Body of pancreas (tissue), 4 donors: ENCODE results near the gene TFDP2. TPM values are rescaled to one million over a fixed set of nuclear protein-coding genes. Genes with fewer than 3 reads are reported as not detected.

Experiments
- ATAC-seq: fragments of 150-250 bp; one replicate; pipeline ENCODE4 v1.9.1; 2016
- DNase-seq, 4 donors: peaks; one replicate each; pipeline ENCODE4 v3.0.0-alpha.2; 2019
- H3K27ac ChIP-seq, 4 donors: fragments of 200-600 bp; sonication (generic); 1 replicate in 3 of 4; 2 replicates in 1 of 4; pipeline versions ENCODE4 v1.5.1 to v1.6.1; 2016 to 2019; ENCODE audit warnings: mild to moderate bottlenecking in 1 of 4, mixed read lengths in 1 of 4, moderate library complexity in 1 of 4
- H3K27me3 ChIP-seq, 2 donors: fragments of 200-600 bp; sonication (generic); one replicate each; pipeline ENCODE4 v1.6.0; 2016; ENCODE audit warnings: mild to moderate bottlenecking in 1 of 2
- H3K36me3 ChIP-seq, 2 donors: fragments of 200-600 bp; sonication (generic); replicated peaks in 1 of 2; 2 replicates each; pipeline ENCODE4 v1.5.1; 2016; ENCODE audit warnings: low read depth in 2 of 2; ENCODE audit not compliant: insufficient read depth in 1 of 2
- H3K4me1 ChIP-seq: fragments of 200-600 bp; sonication (generic); one replicate; pipeline ENCODE4 v1.6.0; 2016
- H3K4me3 ChIP-seq, 2 donors: fragments of 200-600 bp; sonication (generic); 1 replicate in 1 of 2; 2 replicates in 1 of 2; pipeline ENCODE4 v1.5.1; 2016 to 2019
- H3K9me3 ChIP-seq, 3 donors: fragments of 200-600 bp; sonication (generic); 1 replicate in 2 of 3; 2 replicates in 1 of 3; pipeline ENCODE4 v1.5.1; 2016
- POLR2A ChIP-seq, 3 donors: fragments of 450-650 bp; IDR thresholded peaks; one replicate each; pipeline ENCODE4 v1.6.1; 2016; ENCODE audit warnings: antibody characterized with exemption in 3 of 3, mild to moderate bottlenecking in 2 of 3
- WGBS, 2 donors: methylation state at CpG; one replicate each; pipeline ENCODE4 v1.1.5; 2017; 5-methylcytosine and 5-hydroxymethylcytosine counted together
- intact Hi-C: fragments of 100-400 bp; cut with DNase I; formaldehyde crosslinking; loops from one replicate; pipeline ENCODE4 v1.15.1; 2023
- total RNA-seq, 2 donors: library from RNA; depleted of rRNA; stranded (reverse); fragments of >200 nt; gene quantifications; one replicate each; pipeline ENCODE4 v1.1.0, GENCODE V29; 2016
- TF ChIP-seq, protein P1 (sequence below), 7 experiments: fragments of 450-650 bp in 4 of 7; fragments of 200-600 bp in 3 of 7; sonication (generic) in 3 of 7; IDR thresholded peaks; one replicate each; pipeline ENCODE4 v1.5.1; 2016 to 2019; ENCODE audit warnings: antibody characterized with exemption in 7 of 7

The TFDP2 gene
- total RNA-seq, 2 donors from 2014 or later, result 8.9 to 21.5 TPM

DNA sequence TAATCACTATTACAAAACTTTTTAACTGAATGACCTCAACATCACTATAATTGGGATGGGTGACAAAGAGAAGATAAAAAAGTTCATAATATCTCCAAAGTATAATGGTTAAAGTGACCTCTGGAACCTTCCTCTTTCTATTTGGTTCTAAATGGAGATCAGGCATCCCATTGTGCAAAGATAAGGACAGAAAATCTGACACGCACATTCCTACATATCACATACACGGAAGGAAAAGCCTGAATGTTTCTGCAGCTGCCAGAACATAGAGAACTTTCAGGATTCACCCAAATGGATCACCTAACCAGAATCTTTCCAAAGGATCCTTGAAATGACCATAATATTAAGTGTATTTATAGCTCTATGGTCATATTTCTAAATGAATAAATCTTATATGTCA, 128.2 kb downstream of the TFDP2 start:
- intact Hi-C loops, result no loop called here
- WGBS, 2 donors, result 36 to 58% methylated on average over 2 of the region's 2 CpGs
- H3K36me3 ChIP-seq, result no peaks in the 10 kb centered on the region
- H3K27ac ChIP-seq, result no peak overlapping the region
- H3K27me3 ChIP-seq, result no peaks in the 10 kb centered on the region
- ATAC-seq (no peak), DNase-seq (no peak)
- H3K4me1 ChIP-seq, result peaks cover 11% of the 10 kb centered on the region
- H3K4me3 ChIP-seq, result no peak overlapping the region
- TF ChIP-seq, protein P1, sequence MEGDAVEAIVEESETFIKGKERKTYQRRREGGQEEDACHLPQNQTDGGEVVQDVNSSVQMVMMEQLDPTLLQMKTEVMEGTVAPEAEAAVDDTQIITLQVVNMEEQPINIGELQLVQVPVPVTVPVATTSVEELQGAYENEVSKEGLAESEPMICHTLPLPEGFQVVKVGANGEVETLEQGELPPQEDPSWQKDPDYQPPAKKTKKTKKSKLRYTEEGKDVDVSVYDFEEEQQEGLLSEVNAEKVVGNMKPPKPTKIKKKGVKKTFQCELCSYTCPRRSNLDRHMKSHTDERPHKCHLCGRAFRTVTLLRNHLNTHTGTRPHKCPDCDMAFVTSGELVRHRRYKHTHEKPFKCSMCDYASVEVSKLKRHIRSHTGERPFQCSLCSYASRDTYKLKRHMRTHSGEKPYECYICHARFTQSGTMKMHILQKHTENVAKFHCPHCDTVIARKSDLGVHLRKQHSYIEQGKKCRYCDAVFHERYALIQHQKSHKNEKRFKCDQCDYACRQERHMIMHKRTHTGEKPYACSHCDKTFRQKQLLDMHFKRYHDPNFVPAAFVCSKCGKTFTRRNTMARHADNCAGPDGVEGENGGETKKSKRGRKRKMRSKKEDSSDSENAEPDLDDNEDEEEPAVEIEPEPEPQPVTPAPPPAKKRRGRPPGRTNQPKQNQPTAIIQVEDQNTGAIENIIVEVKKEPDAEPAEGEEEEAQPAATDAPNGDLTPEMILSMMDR (IDR thresholded peaks at IDR 0.05), result no peak
- no peak for TF ChIP-seq POLR2A (IDR thresholded peaks at IDR 0.05)
- no peaks in the 10 kb centered on the region for H3K9me3 ChIP-seq

GRCh38 chr3:142019794-142020320, 129.5 kb downstream of the TFDP2 start:
- WGBS, 2 donors, result 21 to 30% methylated on average over 2 of the region's 2 CpGs
- no peak for TF ChIP-seq POLR2A (IDR thresholded peaks at IDR 0.05)
- TF ChIP-seq, protein P1 (IDR thresholded peaks at IDR 0.05), result no peak
- H3K27me3 ChIP-seq, result no peaks in the 10 kb centered on the region
- no peaks in the 10 kb centered on the region for H3K36me3 ChIP-seq
- intact Hi-C loops, result no loop called here
- ATAC-seq (no peak), DNase-seq (no peak)
- peak overlapping the region in 1 of 4 donors; percentile 26 for H3K27ac ChIP-seq
- peaks cover 11% of the 10 kb centered on the region for H3K4me1 ChIP-seq
- no peak overlapping the region for H3K4me3 ChIP-seq
- H3K9me3 ChIP-seq, result no peaks in the 10 kb centered on the region

GRCh38 chr3:142013993-142014392, 135.4 kb downstream of the TFDP2 start:
- H3K27me3 ChIP-seq, result no peaks in the 10 kb centered on the region
- TF ChIP-seq, protein P1 (IDR thresholded peaks at IDR 0.05), result no peak
- no peak for TF ChIP-seq POLR2A (IDR thresholded peaks at IDR 0.05)
- WGBS, 2 donors, result 91 to 97% methylated on average over 2 of the region's 2 CpGs
- H3K36me3 ChIP-seq, result no peaks in the 10 kb centered on the region
- H3K27ac ChIP-seq, result no peak overlapping the region
- H3K4me3 ChIP-seq, result no peak overlapping the region
- ATAC-seq (no peak), DNase-seq (no peak)
- H3K4me1 ChIP-seq, result no peaks in the 10 kb centered on the region
- intact Hi-C loops, result no loop called here
- H3K9me3 ChIP-seq, result no peaks in the 10 kb centered on the region

- 51 to 60% methylated on average over 2 of the region's 2 CpGs for WGBS, 2 donors
- TF ChIP-seq POLR2A (IDR thresholded peaks at IDR 0.05), result no peak
- TF ChIP-seq, protein P1 (IDR thresholded peaks at IDR 0.05), result no peak
- H3K36me3 ChIP-seq, result no peaks in the 10 kb centered on the region
- H3K27ac ChIP-seq, result no peak overlapping the region
- ATAC-seq (no peak), DNase-seq (no peak)
- H3K4me3 ChIP-seq, result no peak overlapping the region
- no peaks in the 10 kb centered on the region for H3K27me3 ChIP-seq
- intact Hi-C loops, result no loop called here
- H3K9me3 ChIP-seq, result no peaks in the 10 kb centered on the region
- no peaks in the 10 kb centered on the region for H3K4me1 ChIP-seq
Observed at GRCh38 chr3:142013326-142013980, 135.9 kb downstream of the TFDP2 start.

DNA sequence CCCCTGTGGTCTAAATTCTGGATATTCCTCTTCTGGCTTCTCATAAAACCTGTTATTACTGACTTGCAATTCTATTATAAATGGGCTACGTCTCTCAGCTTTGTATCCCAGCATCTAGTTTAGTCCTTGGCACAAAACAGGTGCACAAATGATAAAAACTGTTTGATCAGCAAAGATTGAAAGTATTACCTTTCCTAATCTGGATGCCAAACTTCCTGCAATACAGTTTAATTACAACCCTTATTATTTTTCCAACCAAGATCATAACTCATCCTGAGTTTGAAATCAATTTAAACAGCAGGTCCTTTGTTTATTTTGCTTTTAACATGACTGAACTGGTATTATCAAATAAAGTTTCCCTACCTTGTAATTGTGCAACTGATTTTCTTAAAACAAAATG, 140.3 kb downstream of the TFDP2 start:
- ATAC-seq (no peak), DNase-seq (no peak)
- H3K4me1 ChIP-seq, result no peaks in the 10 kb centered on the region
- H3K27ac ChIP-seq, result no peak overlapping the region
- TF ChIP-seq POLR2A (IDR thresholded peaks at IDR 0.05), result no peak
- TF ChIP-seq, protein P1 (IDR thresholded peaks at IDR 0.05), result no peak
- H3K4me3 ChIP-seq, result no peak overlapping the region
- intact Hi-C loops, result no loop called here
- no peaks in the 10 kb centered on the region for H3K36me3 ChIP-seq
- no peaks in the 10 kb centered on the region for H3K27me3 ChIP-seq
- whole genome bisulfite sequencing, 2 donors, result 28 to 35% methylated on average over 1 of the region's 1 CpG
- no peaks in the 10 kb centered on the region for H3K9me3 ChIP-seq
